GM21717 (cell line): ENCODE results near the gene RPS6KA5.
A peak's percentile ranks its signal among the peaks of the same experiment; 100 is the strongest.
"Not testable (repeated sequence)": the region's sequence is repeated elsewhere in the genome, so short reads cannot be mapped to it uniquely, and the experiment has no call there.

Experiments used
- ATAC-seq: cut with Tn5 transposase; IDR thresholded peaks from one replicate; pipeline ENCODE4 v1.9.1; 2021; ENCODE audit warnings: mild to moderate bottlenecking, moderate library complexity; ENCODE audit not compliant: unreplicated experiment

The RPS6KA5 gene

DNA sequence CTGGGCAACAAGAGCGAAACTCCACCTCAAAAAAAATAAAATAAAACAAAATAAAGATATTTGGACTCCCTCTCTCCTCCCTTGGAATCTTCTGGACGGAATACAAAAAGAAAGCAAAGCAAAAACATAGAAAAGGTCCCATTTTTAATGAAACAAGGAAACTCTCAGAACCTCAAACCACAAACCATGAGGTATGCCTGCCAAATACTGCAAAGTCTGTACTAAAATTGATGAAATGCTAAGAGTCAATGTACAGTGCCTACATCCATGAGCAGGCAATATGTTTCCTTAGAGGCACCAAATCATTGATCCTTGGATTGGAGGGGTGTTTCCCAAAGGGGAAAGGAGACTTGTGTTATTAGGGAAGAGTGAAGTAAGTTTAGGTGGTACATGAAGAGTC is 8.2 kb upstream of the RPS6KA5 start:
- no peak for ATAC-seq

DNA sequence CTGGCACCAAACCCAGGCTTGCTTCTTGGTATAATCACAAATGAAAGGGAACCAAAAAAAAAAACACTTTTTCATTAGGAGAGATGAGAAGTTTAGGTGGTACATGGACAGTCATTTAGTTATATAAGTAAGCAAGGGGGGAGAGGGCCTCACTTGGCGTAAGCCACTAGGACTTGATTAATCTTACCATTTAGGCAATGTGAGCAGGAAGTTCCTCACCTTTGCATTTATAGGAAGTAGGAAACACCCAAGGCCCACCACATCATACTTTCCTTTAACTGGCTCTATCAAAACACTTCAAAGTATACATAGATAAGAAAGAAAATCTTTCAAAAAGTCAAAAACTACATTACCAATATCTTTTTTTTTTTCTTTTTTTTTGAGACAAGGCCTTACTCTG is 6.7 kb upstream of the RPS6KA5 start:
- no peak for ATAC-seq

DNA sequence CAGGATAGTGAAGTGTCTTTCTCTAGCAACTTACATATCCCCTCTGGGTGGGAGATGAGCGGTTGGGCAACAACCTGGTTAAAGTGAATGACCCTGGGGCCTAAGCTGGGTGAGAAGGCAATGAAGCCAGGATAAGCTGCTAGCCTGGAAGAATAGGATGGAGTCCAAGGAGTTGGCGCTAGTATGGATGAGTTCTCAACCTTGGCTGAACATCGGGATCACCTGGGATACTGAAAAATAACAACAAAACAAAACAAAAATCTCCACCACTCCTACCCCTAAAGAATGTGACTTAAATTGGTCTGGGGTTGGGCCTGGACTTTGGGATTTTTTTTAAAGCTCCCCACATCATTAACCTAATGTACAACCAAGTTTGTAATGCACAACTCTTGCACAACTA is 4.8 kb upstream of the RPS6KA5 start:
- no peak for ATAC-seq

DNA sequence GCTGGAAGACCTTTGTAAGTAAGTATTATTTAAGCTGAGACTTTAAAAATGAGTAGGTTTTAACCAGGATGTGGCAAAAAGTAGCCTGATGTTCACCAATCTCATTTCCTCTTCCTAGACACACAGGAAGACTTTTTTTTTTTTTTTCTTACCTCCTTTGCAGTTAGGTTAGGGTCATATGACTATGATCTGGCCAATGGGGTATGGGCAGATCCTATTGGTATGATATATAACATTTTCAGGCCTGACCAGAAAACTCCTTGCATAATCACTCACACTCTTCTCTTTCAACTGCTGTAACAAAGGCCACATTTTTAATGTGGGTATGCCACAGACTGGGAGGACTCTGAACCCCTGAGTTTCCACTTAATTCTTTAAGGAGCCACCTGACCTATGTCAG is 2.7 kb upstream of the RPS6KA5 start:
- no peak for ATAC-seq

DNA sequence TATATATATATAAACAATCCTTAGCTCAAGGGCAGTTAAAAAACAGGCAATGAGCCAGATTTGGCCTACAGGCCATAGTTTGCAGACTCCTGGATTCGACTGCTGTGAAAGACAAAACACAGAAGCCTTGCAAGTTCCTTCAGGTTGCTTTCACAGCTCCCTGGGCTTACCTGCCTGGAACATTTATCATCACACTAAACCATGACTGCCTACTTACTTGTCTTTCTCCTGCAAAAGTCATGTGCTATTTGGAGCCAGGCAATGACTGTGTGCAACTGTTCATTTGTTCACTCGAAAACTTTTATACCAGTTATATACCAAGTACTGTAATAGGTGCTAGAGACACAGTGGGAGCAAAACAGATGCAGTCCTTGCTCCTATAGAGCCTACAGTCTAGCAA is 2.2 kb upstream of the RPS6KA5 start:
- ATAC-seq = no peak

DNA sequence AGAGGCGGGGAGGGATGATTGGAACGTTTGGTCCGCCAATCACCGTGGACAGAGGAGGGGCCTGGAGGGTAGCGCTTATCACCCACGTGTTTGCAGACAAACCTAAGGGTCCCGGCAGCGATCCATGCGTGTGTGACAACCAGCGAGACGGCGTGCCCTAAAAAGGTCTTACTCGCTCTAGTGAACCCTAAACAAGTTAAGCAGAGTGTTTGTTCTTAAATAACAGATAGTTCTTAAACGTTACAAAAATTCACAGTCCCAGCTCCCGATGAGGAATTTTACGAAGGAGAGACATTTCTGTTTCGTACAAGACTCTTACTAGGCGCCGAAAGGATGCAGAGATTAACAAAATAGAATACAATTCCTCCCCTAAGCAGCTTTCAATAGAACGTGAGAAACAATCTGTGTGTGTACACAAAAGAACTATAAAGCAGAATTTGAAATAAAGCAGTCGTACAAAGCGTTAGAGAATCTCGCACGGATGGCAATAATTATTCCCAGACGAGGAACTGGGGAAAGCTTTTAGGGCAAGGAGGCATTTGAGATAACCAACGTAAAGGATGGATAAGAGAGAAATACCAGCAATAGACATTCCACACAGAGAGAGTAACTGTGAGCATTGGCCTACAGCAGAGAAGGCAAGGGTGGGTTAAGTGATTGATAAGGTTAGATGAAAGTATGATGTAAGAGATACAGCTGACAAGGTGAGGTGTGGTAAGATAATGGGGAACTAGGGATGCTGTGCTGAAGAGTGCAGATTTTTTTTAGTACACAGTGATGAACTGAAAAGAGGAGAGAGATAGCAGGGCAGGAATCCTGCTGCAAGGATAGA is 831 bp upstream of the RPS6KA5 start:
- no peak for ATAC-seq

DNA sequence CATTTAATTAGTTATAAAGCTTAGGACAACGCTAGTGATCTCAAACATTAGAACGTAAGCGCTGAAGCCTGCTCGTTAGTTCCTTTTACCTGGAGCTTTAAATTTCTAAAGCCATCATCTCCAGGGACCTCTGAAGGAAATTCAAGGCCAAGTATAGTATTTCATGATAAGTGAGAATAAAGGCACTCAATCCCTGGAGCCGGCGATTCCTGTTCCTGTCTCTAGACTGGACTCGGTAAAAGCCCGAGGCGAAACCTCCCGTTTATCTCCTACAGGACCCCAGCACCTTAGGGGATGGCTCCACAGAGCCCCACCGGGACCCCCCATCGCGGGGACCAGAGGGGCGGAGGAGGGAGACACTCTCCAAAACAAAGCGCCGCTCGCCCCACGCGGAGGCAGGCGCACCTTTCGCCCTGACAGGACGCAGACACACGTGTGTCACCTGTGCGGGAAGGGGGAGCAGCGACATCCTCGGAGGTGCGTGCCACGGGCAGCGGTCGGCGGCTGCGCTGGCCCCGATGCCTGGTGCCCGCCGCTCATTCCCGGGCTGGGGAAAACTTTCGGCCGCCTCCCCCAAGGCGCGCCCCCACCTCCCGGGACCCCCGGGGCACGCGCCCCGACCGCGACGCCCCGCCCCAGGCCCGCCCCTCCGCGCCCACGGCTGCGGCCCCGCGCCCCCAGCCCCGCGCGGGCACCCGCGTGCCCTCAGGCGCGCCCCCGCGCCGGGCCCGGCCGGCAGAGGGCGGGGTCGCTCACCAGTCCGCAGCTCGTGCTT is 678 bp downstream of the RPS6KA5 start:
- peak; percentile 22 for ATAC-seq

DNA sequence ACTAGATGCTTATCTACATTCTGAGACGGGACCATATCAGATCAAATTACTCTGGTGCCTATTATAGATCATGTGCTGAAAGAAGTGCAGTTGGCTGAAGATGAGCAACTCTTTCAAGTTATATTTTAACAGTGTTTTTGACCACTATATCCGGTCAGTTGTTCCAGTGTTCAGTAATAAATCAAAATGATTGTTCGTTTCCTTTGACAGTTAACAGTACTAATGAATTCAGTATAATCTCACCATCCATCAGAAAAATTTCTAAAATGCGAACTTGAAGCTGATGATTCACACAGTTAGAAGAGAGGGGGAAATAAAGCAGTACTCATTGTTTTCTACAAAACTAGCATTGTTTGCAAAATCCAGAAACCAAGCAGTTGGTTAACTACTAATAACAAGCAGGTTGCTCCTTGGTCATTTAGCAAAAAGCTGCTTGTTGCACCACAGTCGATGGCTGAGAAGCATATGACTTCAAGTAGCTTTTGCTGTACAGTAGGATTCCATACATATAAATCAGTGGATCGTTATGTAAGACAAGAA is 2.3 kb downstream of the RPS6KA5 start:
- ATAC-seq = no peak

DNA sequence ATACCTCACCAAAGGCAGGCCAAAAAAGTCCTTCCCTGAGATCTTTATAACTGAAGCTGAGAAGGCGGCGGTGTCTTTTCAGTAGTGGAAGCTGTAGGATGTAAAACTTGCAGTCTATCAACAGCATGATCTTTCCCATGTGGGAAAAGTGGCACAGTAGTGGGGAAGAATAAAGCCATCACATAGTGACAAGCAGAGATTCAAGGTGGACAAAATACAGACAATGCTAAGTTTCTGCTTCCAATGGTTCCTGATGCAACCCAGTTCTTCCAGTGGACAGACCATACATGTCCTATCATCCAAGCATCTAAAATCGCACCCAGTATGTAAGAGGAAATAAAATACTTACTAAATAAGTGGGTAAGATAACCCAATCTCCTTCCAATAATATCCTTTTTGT is 4.1 kb downstream of the RPS6KA5 start:
- ATAC-seq = no peak

DNA sequence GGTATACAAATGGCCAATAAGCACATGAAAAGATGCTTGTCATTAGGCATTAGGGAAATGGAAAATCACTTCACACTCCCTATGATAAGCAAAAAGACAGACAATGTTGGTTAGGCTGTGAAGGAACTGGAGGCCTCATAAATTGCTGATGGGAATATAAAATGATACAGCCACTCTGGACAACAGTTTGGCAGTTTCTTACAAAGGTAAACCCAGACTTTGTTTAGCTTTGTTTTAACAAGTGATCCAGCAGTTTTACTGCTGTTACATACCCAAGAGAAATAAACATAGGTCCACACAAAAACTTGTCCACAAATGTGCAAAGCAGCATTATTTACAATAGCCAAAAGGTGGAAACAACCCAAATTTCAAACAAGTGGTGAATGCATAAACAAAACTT is 5.4 kb downstream of the RPS6KA5 start:
- no peak for ATAC-seq

DNA sequence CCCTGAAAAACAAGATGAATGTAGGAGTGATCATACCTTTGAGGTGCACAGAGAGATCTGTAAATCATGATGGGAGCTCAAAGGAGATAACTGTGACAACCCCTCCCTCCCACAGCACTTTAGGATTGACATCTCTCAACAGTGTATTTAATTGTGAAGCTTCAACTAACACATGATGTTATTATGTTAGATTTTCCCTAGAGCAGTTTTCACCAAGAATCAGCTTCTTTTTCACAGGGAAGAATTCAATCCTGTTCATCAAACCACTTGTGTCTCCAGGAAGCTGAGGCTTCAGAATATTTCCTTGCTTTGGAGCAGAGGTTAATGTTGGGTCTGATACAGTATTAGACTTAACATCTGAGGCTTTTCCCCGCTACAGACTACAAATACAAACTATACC is 11.8 kb downstream of the RPS6KA5 start:
- no peak for ATAC-seq

DNA sequence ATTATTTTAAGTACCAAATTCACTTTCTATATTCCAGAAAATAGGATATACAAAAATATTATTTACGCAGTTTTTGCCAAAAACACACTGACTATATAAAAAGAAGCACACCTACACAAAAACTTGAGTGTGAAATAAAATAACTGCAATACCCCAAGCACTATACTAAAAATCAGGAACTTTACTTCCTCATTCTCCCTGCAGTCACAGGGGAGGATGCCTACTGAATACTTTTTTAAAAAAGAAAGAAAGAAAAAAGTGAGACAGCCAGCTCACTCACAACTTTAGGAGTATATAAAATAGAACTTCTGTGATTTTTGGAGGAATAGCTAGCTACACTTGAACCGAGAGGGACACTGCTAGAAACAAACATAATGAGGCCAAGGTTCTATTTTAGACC is 12.2 kb downstream of the RPS6KA5 start:
- ATAC-seq = no peak

DNA sequence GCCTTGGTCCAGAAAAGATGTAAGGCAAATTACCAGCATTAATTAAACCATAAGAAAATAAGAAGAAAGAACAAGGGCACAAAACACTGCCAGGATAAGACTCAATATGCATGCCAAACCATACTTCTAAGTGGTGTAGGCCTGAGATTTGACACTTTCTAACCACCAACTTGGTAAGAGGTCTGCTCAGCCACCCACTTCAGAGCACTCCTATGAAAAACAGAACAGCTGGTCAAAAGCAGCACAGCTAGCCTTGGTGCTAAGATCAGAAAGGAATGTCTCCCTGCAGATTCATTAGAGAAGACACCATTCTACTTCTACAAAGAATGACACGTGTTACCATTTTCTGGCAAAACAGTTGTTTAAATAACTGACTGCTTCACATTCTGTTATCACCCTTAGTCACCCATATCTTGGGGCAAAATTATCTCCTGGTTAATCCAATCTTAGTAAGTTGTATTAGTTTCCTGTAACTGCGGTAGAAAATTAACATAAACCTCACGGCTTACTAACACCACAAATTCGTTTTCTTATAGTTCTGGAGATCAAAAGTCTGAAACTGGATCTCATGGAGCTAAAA is 13.2 kb downstream of the RPS6KA5 start:
- no peak for ATAC-seq

DNA sequence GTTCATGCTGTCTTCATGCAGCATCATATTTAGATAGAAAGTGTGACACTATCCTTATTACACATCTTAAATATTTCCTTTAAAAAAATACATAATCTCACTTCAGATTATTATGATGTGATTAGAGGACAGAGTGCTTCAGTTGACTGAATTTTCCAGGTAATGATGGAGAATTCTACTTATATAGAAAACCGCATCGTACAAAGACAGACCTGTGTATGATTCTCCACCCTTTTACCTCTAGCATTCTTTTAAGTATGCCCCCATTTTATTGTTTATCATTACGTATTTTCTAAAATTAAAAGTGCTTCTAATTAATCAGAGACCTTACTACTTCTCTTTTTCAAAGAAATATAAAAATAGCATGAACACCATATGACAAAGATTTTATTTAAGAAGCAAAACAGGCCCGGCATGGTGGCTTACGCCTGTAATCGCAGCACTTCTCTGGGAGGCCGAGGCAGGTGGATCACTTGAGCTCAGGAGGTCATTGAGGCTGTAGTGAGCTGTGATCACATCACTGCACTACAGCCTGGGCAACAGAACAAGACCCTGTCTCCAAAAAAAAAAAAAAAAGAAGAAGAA is 13.9 kb downstream of the RPS6KA5 start:
- no peak for ATAC-seq

DNA sequence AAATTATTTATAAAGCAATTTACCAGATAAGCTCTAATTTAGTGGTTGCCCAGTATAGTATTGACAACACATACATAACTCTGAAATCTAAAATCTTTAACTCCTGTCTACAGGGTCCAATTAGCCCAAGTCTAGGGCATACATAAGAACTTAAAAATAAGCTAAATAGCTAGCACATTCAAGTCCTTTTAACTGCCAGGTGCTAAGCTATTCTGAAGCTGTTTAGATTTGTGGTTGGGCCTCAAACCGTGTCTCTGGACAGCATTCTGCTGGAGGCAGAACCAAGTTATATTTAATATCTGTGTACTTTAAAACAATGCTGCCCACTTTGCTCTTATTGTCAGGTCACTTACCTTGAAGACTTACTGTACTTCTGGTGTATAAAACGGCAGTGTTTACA is 19.0 kb downstream of the RPS6KA5 start:
- ATAC-seq = no peak

DNA sequence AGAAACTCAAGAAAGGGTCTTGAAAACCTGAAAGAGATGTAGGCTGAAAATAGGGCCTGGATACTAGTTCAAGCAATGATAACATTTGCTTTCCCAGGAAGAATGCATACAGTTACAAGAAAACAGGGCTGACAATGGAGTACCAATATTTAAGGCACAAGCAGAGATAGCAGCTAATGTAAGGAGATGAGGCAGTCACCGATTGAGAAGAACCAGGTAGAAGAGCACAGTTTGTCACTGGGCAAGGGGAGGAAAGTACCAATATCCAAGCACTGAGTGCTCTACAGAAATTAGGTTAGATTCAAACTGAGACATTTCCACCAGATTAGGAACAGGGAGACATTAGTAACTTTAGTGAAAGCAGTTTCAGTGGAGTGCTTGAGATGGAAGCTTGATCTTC is 19.9 kb downstream of the RPS6KA5 start:
- ATAC-seq = no peak

DNA sequence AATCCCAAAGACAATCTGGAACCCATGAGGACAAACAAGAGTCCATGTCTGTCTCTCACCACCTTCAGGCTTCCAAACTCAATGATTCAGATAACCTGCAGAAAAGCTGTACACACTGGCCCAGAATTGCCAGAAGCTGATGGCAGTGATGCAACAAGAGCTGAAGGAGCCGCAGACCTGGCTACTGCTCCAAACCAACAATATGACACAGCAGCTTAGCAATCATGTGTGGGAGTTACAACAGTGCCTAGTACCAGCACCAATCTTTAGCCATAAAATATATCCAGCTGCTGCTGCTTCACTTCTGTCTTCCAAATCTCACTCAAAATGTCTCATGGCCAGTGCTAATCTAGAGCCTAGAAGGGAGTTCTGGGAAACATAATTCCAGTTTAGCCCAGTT is 22.0 kb downstream of the RPS6KA5 start:
- no peak for ATAC-seq

DNA sequence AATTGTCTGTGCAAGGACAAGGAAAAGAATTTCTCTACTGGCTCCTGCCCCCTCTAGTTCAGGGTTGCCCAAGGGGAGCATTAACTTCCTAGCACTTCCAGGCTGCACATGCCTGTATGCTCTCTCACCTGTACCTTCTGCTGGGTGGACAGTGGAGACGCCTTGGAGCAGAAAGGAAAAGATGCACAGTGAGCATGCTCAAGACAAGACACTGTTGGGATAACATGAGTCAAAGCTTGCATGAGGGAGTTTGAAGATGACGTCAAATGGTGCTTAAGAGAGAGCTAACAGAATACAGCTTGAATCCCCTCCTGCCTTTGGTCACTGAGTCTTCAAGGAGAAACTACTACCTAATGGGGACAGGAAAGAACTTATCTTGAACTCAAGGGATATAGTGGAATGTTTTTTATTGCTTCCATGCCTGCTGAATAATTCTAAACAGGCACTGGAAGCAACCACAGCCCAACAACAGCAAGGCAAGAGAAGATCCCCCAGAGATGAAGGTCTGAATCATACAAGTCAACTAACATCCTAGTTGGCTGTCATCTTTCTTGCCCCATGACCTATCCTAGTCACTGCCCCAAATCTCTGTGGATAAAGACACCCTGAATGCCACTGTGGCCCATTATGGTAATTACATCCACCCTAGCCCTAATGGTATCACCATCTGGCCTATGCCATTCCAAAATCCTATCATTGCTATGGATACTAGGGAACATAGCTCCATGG is 23.5 kb downstream of the RPS6KA5 start:
- no peak for ATAC-seq

DNA sequence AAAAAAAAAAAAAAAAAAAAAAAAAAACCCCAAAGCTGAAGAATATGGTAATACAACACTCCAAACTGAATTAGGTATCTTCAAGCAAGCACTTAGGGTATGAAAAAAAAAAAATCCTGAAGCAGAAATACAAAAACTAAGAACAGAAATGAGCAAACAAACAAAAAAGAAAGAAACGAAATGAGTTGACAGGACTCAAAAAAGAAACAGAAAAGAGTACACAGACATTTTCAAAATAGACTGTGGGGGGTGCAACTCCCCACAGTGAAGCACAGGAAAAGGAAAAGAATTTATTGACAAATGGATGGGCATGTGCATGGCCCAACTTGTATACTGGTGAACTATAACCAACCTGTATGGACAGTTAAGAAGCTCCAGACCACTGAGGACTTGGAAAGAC is 24.6 kb downstream of the RPS6KA5 start:
- ATAC-seq = peak; percentile 57

DNA sequence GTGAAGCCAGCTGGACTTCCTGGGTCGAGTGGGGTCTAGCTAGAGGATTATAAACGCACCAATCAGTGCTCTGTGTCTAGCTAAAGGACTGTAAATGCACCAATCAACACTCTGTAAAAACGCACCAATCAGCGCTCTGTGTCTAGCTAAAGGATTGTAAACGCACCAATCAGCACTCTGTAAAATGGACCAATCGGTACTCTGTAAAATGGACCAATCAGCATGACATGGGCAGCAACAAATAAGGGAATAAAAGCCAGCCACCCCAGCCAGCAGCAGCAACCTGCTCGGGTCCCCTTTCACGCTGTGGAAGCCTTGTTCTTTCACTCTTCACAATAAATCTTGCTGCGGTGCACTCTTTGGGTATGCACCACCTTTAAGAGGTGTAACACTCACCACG is 26.1 kb downstream of the RPS6KA5 start:
- ATAC-seq = not testable (repeated sequence)

DNA sequence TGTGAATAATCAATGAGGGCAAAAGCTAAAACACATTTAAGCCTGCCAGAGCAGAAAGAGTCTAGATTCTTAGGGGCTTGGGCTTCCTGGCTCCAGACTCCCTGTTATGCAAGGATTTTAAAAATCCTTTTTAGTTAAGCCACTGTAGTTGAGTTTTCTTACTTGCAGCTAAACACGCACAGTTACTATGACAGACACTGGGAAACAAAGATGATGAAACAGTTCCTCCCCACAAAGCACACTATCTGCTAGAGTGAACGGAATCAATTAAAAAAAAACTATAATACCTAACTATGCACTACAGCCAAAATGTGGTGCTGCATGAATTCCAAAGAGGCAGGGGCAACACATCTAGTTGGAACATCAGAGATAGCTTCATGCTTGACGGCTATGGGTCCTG is 28.2 kb downstream of the RPS6KA5 start:
- no peak for ATAC-seq
